GM12878 (cell line): ENCODE results near the gene NFATC1. TPM values are rescaled to one million over a fixed set of nuclear protein-coding genes. Genes with fewer than 3 reads are reported as not detected.

Experiments used
- ATAC-seq: fragments of 200-7000 bp; cut with Tn5 transposase; 3 replicates; pipeline ENCODE4 v1.9.1; 2020; ENCODE audit warnings: mild to moderate bottlenecking, moderate library complexity
- BruUV-seq: library from RNA; stranded (reverse); fragments of 400-500 nt; replicated peaks from 2 replicates; lab custom pipeline; 2021; lab: Mats Ljungman, UMichigan
- CTCF ChIA-PET: fragments of 300-600 bp; sonication (Branson Sonifier 250); formaldehyde crosslinking; extraction: SDS; loops from one replicate; lab custom pipeline; 2021; ENCODE audit warnings: inconsistent platforms; lab: Yijun Ruan, JAX
- POLR2A ChIA-PET: fragments of 350-600 bp; formaldehyde crosslinking; extraction: SDS; loops from one replicate; lab custom pipeline; 2021; ENCODE audit warnings: inconsistent platforms; lab: Charles Lee
- RAD21 ChIA-PET: fragments of 300-600 bp; sonication (Branson Sonifier 250); formaldehyde crosslinking; loops from one replicate; lab custom pipeline; 2023; ENCODE audit warnings: antibody characterized with exemption; ENCODE audit not compliant: unreplicated experiment; lab: Charles Lee
- SMC1A ChIA-PET: fragments of 300-600 bp; sonication (Branson Sonifier 250); formaldehyde crosslinking; loops from one replicate; lab custom pipeline; 2023; ENCODE audit not compliant: unreplicated experiment, uncharacterized antibody; lab: Charles Lee
- DNase-seq: peaks from one replicate; pipeline ENCODE4 v3.0.0-alpha.2; 2011; ENCODE audit warnings: low read depth, low spot score
- FAIRE-seq: peaks from 3 replicates; lab custom pipeline; 2011; peaks lifted over from hg19 to GRCh38; lab: Jason Lieb, UNC
- H2AFZ ChIP-seq: 2 replicates; pipeline ENCODE4 v1.6.0; 2011; ENCODE audit warnings: low read depth, low read length, control low read depth; ENCODE audit not compliant: control insufficient read depth
- H3K27ac ChIP-seq: 2 replicates; pipeline ENCODE4 v1.5.1; 2011; ENCODE audit warnings: control low read depth; ENCODE audit not compliant: control insufficient read depth, insufficient read depth
- H3K27me3 ChIP-seq, 2 experiments: replicated peaks in 1 of 2; 2 replicates each; pipeline versions ENCODE4 v1.6.0 to v1.6.1; 2011; ENCODE audit warnings: low read length in 1 of 2; ENCODE audit not compliant: control insufficient read depth in 2 of 2, insufficient read depth in 2 of 2
- H3K36me3 ChIP-seq, 2 experiments: 2 replicates each; pipeline ENCODE4 v1.5.1; 2011; ENCODE audit warnings: low read length in 1 of 2; ENCODE audit not compliant: control insufficient read depth in 2 of 2, insufficient read depth in 2 of 2
- H3K4me1 ChIP-seq: 2 replicates; pipeline ENCODE4 v1.6.1; 2011; ENCODE audit warnings: mild to moderate bottlenecking, low read length, moderate library complexity, mixed read lengths; ENCODE audit not compliant: control insufficient read depth, insufficient read depth
- H3K4me2 ChIP-seq: 2 replicates; pipeline ENCODE4 v1.6.0; 2011; ENCODE audit warnings: control low read depth; ENCODE audit not compliant: control insufficient read depth, insufficient read depth
- H3K4me3 ChIP-seq: fragments of 200-600 bp; sonication (generic); 2 replicates; pipeline ENCODE4 v1.5.1; 2016
- H3K79me2 ChIP-seq: 2 replicates; pipeline ENCODE4 v1.6.0; 2011; ENCODE audit warnings: low read length; ENCODE audit not compliant: control insufficient read depth, insufficient read depth
- H3K9ac ChIP-seq: 2 replicates; pipeline ENCODE4 v1.8.0; 2011; ENCODE audit warnings: low read length, control low read depth, mixed read lengths; ENCODE audit not compliant: control insufficient read depth, insufficient read depth
- H3K9me3 ChIP-seq: replicated peaks from 3 replicates; pipeline ENCODE4 v1.5.1; 2011; ENCODE audit warnings: mild to moderate bottlenecking, low read length; ENCODE audit not compliant: control insufficient read depth, insufficient read depth
- H4K20me1 ChIP-seq: 2 replicates; pipeline ENCODE4 v1.6.0; 2011; ENCODE audit not compliant: control insufficient read depth, insufficient read depth
- ATF7 ChIP-seq: fragments of 450-650 bp; IDR thresholded peaks from 2 replicates; pipeline ENCODE4 v1.6.1; 2016; ENCODE audit warnings: low read depth, mild to moderate bottlenecking
- FOXM1 ChIP-seq: IDR thresholded peaks from 2 replicates; pipeline ENCODE4 v1.6.1; 2012; ENCODE audit warnings: low read depth, mild to moderate bottlenecking, inconsistent platforms, low read length, moderate library complexity
- KDM1A ChIP-seq: fragments of 200-600 bp; sonication (generic); IDR thresholded peaks from 2 replicates; pipeline ENCODE4 v1.6.1; 2016; ENCODE audit warnings: borderline replicate concordance
- MXI1 ChIP-seq: fragments of 150-350 bp; IDR thresholded peaks from 2 replicates; pipeline ENCODE4 v1.6.1; 2011; ENCODE audit warnings: low read depth, mild to moderate bottlenecking, inconsistent platforms, low read length, improper control_type of control experiment
- MYC ChIP-seq: IDR thresholded peaks from 2 replicates; pipeline ENCODE4 v1.6.1; 2011; ENCODE audit warnings: mild to moderate bottlenecking, low read length, moderate library complexity, inconsistent platforms; ENCODE audit not compliant: insufficient read depth, insufficient replicate concordance, insufficient read length, severe bottlenecking
- NBN ChIP-seq: fragments of 450-650 bp; IDR thresholded peaks from 2 replicates; pipeline ENCODE4 v1.6.1; 2016
- RFX5 ChIP-seq: IDR thresholded peaks from 2 replicates; pipeline ENCODE4 v1.6.1; 2011; ENCODE audit warnings: low read depth, low read length, improper control_type of control experiment
- SREBF2 ChIP-seq: IDR thresholded peaks from 2 replicates; pipeline ENCODE4 v1.6.1; 2012; ENCODE audit warnings: mild to moderate bottlenecking, low read length
- WGBS: methylation state at CpG from one replicate; pipeline ENCODE4 v1.1.6; 2016; ENCODE audit warnings: low lambda C conversion rate; ENCODE audit not compliant: insufficient replicate concordance, insufficient coverage; ENCODE audit errors: missing lambda C conversion rate; 5-methylcytosine and 5-hydroxymethylcytosine counted together
- in situ Hi-C: fragments of 300-500 bp; cut with MboI; formaldehyde crosslinking; loops from 9 replicates; pipeline ENCODE4 v1.14.3; 2018; ENCODE audit warnings: mixed read lengths
- intact Hi-C: fragments of 100-400 bp; cut with micrococcal nuclease; formaldehyde crosslinking; loops from one replicate; pipeline ENCODE4 v1.14.2; 2022; ENCODE audit not compliant: unreplicated experiment
- polyA plus RNA-seq, 11 experiments: library from polyadenylated mRNA; depleted of rRNA in 4 of 11; unstranded in 6 of 11; stranded (reverse) in 5 of 11; fragments of >200 nt; fragmentation: Nextera tagmentation in 4 of 11; fragmentation: Illumina TruSeq in 1 of 11; extraction: Ambion mirVana in 4 of 11; extraction: Trizol in 1 of 11; gene quantifications; 1 replicate in 1 of 11; 2 replicates in 10 of 11; pipeline versions ENCODE4 v1.2.1 to v1.2.3, GENCODE V29; 2011 to 2016; ENCODE audit warnings: inconsistent platforms in 2 of 11, missing spikeins in 2 of 11, low read depth in 1 of 11
- total RNA-seq, 4 experiments: library from RNA; depleted of rRNA in 3 of 4; stranded (reverse); fragments of >200 nt in 3 of 4; fragmentation: Illumina TruSeq in 1 of 4; extraction: Trizol in 1 of 4; gene quantifications; 2 replicates each; pipeline versions ENCODE4 v1.2.1 to v1.2.3, GENCODE V29; 2013 to 2021
- TF ChIP-seq, protein P1 (sequence below): IDR thresholded peaks from 2 replicates; pipeline ENCODE4 v1.6.1; 2011; ENCODE audit warnings: mild to moderate bottlenecking, low read depth, low read length, moderate library complexity; ENCODE audit not compliant: insufficient replicate concordance
- TF ChIP-seq, protein P2 (sequence below): fragments of 450-650 bp; IDR thresholded peaks from 2 replicates; pipeline ENCODE4 v1.6.1; 2018; ENCODE audit warnings: borderline replicate concordance, mild to moderate bottlenecking; ENCODE audit not compliant: partially characterized antibody
- TF ChIP-seq, protein P3 (sequence below): fragments of 150-350 bp; IDR thresholded peaks from 2 replicates; pipeline ENCODE4 v1.6.1; 2016; ENCODE audit warnings: low read depth, low read length
- TF ChIP-seq, protein P4 (sequence below): IDR thresholded peaks from 2 replicates; pipeline ENCODE4 v1.6.1; 2012; ENCODE audit warnings: mild to moderate bottlenecking, low read depth, low read length

Gene NFATC1
- total and polyA plus RNA-seq, 10 of the 15 experiments (the other 5 are each of a cell fraction or from before 2014, with no cell fraction given), result 0.84 to 20.8 (median 5.1) TPM

DNA sequence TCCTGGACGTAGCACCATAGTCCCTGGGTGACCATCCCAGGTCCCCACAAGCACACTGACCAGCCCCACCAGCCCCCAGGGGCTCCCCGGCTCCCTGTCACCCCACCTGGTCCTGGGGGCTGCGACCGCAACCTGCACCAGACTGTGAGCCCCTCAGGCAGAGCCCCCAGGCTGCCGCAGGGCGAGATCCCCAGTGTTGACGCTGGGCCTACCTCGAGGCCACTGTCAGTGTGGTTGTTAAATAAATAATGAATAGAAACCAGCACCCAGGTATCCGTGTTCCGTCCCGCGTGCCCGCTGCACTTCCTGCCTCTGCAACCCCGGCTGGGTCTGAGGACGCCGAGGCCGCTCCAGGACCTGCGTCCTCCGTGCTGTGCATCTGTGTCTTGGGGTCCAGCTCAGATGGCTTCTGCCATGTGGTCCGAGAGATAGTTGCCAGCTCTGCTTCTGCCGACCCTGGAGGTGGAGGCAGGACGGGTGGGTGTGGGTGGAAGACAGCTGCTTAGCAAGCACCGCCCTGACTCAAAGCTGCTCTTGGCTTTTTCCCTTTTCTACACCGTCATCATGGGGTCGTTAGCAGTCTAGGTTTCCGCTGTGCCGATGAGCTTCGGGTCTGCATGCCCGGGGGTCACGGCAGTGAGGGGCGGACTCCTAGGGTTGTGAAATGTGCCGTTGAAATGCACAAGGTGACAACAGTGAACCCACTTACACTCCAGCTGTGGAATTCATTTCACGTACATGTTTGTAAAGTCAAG is 74.2 kb downstream of the NFATC1 start:
- ChIA-PET RAD21 (no interaction called here), SMC1A (no interaction called here), CTCF (interaction anchor here (1.0 kb wide), 1 partner anchor 90 kb away, joined by 3 read pairs; no protein-coding TSS in a partner anchor), POLR2A (no interaction called here)
- no peaks in the 10 kb centered on the region for H3K79me2 ChIP-seq
- H3K27me3 ChIP-seq, result no peaks in the 10 kb centered on the region
- ATAC-seq (no peak), DNase-seq (no peak), FAIRE-seq (no peak)
- no peak overlapping the region for H3K27ac ChIP-seq
- WGBS, result 91% methylated on average over 27 of the region's 33 CpGs
- no peak overlapping the region for H3K9ac ChIP-seq
- intact Hi-C loops, result loop anchor here (5.0 kb wide), 2 partner anchors 37 to 73 kb away; partner anchors contain the start of gene NFATC1
- H3K4me3 ChIP-seq, result no peak overlapping the region
- no peak overlapping the region for H3K4me2 ChIP-seq
- peaks cover 19% of the 10 kb centered on the region for H3K4me1 ChIP-seq
- no peaks in the 10 kb centered on the region; the same call in 2 of the 3 replicates for H3K9me3 ChIP-seq
- no peak overlapping the region for H2AFZ ChIP-seq
- BruUV-seq, result no TSS peak
- H4K20me1 ChIP-seq, result no peaks in the 10 kb centered on the region
- in situ Hi-C loops, result loop anchor here (5.0 kb wide), 1 partner anchor 32 kb away; no protein-coding TSS in a partner anchor
- no peaks in the 10 kb centered on the region; a peak in 1 of 4 replicates for H3K36me3 ChIP-seq
- TF ChIP-seq KDM1A, result no peak
- TF ChIP-seq, protein P1, sequence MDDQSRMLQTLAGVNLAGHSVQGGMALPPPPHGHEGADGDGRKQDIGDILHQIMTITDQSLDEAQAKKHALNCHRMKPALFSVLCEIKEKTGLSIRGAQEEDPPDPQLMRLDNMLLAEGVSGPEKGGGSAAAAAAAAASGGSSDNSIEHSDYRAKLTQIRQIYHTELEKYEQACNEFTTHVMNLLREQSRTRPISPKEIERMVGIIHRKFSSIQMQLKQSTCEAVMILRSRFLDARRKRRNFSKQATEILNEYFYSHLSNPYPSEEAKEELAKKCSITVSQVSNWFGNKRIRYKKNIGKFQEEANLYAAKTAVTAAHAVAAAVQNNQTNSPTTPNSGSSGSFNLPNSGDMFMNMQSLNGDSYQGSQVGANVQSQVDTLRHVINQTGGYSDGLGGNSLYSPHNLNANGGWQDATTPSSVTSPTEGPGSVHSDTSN, result no peak
- TF ChIP-seq NBN, result no peak
- no peak for TF ChIP-seq ATF7
- TF ChIP-seq, protein P2, sequence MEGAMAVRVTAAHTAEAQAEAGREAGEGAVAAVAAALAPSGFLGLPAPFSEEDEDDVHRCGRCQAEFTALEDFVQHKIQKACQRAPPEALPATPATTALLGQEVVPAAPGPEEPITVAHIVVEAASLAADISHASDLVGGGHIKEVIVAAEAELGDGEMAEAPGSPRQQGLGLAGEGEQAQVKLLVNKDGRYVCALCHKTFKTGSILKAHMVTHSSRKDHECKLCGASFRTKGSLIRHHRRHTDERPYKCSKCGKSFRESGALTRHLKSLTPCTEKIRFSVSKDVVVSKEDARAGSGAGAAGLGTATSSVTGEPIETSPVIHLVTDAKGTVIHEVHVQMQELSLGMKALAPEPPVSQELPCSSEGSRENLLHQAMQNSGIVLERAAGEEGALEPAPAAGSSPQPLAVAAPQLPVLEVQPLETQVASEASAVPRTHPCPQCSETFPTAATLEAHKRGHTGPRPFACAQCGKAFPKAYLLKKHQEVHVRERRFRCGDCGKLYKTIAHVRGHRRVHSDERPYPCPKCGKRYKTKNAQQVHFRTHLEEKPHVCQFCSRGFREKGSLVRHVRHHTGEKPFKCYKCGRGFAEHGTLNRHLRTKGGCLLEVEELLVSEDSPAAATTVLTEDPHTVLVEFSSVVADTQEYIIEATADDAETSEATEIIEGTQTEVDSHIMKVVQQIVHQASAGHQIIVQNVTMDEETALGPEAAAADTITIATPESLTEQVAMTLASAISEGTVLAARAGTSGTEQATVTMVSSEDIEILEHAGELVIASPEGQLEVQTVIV, result no peak
- no peak for TF ChIP-seq SREBF2
- no peak for TF ChIP-seq MYC
- no peak for TF ChIP-seq FOXM1
- no peak for TF ChIP-seq MXI1
- no peak for TF ChIP-seq RFX5
- TF ChIP-seq, protein P3, sequence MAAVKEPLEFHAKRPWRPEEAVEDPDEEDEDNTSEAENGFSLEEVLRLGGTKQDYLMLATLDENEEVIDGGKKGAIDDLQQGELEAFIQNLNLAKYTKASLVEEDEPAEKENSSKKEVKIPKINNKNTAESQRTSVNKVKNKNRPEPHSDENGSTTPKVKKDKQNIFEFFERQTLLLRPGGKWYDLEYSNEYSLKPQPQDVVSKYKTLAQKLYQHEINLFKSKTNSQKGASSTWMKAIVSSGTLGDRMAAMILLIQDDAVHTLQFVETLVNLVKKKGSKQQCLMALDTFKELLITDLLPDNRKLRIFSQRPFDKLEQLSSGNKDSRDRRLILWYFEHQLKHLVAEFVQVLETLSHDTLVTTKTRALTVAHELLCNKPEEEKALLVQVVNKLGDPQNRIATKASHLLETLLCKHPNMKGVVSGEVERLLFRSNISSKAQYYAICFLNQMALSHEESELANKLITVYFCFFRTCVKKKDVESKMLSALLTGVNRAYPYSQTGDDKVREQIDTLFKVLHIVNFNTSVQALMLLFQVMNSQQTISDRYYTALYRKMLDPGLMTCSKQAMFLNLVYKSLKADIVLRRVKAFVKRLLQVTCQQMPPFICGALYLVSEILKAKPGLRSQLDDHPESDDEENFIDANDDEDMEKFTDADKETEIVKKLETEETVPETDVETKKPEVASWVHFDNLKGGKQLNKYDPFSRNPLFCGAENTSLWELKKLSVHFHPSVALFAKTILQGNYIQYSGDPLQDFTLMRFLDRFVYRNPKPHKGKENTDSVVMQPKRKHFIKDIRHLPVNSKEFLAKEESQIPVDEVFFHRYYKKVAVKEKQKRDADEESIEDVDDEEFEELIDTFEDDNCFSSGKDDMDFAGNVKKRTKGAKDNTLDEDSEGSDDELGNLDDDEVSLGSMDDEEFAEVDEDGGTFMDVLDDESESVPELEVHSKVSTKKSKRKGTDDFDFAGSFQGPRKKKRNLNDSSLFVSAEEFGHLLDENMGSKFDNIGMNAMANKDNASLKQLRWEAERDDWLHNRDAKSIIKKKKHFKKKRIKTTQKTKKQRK, result no peak
- TF ChIP-seq, protein P4, sequence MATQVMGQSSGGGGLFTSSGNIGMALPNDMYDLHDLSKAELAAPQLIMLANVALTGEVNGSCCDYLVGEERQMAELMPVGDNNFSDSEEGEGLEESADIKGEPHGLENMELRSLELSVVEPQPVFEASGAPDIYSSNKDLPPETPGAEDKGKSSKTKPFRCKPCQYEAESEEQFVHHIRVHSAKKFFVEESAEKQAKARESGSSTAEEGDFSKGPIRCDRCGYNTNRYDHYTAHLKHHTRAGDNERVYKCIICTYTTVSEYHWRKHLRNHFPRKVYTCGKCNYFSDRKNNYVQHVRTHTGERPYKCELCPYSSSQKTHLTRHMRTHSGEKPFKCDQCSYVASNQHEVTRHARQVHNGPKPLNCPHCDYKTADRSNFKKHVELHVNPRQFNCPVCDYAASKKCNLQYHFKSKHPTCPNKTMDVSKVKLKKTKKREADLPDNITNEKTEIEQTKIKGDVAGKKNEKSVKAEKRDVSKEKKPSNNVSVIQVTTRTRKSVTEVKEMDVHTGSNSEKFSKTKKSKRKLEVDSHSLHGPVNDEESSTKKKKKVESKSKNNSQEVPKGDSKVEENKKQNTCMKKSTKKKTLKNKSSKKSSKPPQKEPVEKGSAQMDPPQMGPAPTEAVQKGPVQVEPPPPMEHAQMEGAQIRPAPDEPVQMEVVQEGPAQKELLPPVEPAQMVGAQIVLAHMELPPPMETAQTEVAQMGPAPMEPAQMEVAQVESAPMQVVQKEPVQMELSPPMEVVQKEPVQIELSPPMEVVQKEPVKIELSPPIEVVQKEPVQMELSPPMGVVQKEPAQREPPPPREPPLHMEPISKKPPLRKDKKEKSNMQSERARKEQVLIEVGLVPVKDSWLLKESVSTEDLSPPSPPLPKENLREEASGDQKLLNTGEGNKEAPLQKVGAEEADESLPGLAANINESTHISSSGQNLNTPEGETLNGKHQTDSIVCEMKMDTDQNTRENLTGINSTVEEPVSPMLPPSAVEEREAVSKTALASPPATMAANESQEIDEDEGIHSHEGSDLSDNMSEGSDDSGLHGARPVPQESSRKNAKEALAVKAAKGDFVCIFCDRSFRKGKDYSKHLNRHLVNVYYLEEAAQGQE, result no peak
